ENCODE data around the gene HP. TPM values are rescaled to one million over a fixed set of nuclear protein-coding genes. Genes with fewer than 3 reads are reported as not detected.

Gene HP
- total and polyA plus RNA-seq, 2 of the 8 experiments (the other 6 are each of a cell fraction or from before 2014, with no cell fraction given) = not detected

GRCh38 chr16:72008424-72009216 lies 45.7 kb upstream of the HP start, which contains the start of gene DHODH:
DHODH (plus strand) TSS chr16:72008744; CDS start chr16:72008765, 21 bp downstream.
- Histone ChIP-seq H3K36me3 (ENCODE audit: control insufficient read depth in 2 of 4, insufficient read depth in 4 of 4, low read length in 3 of 4) (peaks cover 0 to 7% (median 4%) of the 10 kb centered on the region in 4 experiments; a peak in 3 of 8 replicates), H2BK20ac (ENCODE audit: low read length) (no peak within 1 kb of the TSS), H4K8ac (ENCODE audit: extremely low read depth, insufficient read depth, low read length) (peak within 1 kb of the TSS; percentile 93; the same call in 1 of the 2 replicates), H3K79me2 (ENCODE audit: control insufficient read depth in 1 of 2, insufficient read depth in 2 of 2, low read length in 2 of 2) (no peaks in the 10 kb centered on the region; a peak in 1 of 4 replicates), H2BK5ac (ENCODE audit: low read depth, low read length) (peak within 1 kb of the TSS; percentile 94; the same call in 1 of the 2 replicates), H3K14ac (ENCODE audit: insufficient read length) (no peak within 1 kb of the TSS), H2BK12ac (ENCODE audit: low read depth, low read length) (peak within 1 kb of the TSS; percentile 90; the same call in 1 of the 2 replicates), H3K23me2 (ENCODE audit: low read depth, low read length) (no peaks in the 10 kb centered on the region), H4K5ac (ENCODE audit: insufficient read length, low read depth, low read length) (peak within 1 kb of the TSS; percentile 57), H3K27me3 (replicated peaks in 1 of 4; ENCODE audit: control insufficient read depth in 3 of 4, extremely low read depth in 1 of 4, insufficient read depth in 3 of 4, low read length in 3 of 4) (no peaks in the 10 kb centered on the region), H3K23ac (ENCODE audit: insufficient read length) (no peak within 1 kb of the TSS), H3K56ac (replicated peaks; ENCODE audit: insufficient read length, low read depth, low read length) (peak within 1 kb of the TSS; percentile 24), H3K27ac (ENCODE audit: low read depth, low read length) (peak within 1 kb of the TSS; percentile 83; the same call in 1 of the 2 replicates), H3K4me3 (ENCODE audit: extremely low read depth in 1 of 4, insufficient read depth in 2 of 4, low read depth in 3 of 4, low read length in 4 of 4) (peak within 1 kb of the TSS; percentile 92 to 97 (median 94)), H3K79me1 (ENCODE audit: low read depth, low read length) (no peaks in the 10 kb centered on the region; the same call in 1 of the 2 replicates), H3K4me2 (ENCODE audit: insufficient read depth in 1 of 2, low read depth in 2 of 2, low read length in 2 of 2) (peak within 1 kb of the TSS; percentile 63 to 86), H3K4me1 (replicated peaks in 1 of 4; ENCODE audit: control insufficient read depth in 3 of 4, insufficient read depth in 4 of 4, low read length in 3 of 4) (no peaks in the 10 kb centered on the region), H3K9ac (replicated peaks in 1 of 4; ENCODE audit: extremely low read depth in 1 of 4, low read depth in 3 of 4, low read length in 3 of 4) (peak within 1 kb of the TSS in 3 of 4 experiments; percentile 76 to 82 (median 82); a peak in 5 of 7 replicates), H2BK15ac (ENCODE audit: low read length) (0 out of 2 replicates have a peak within 1 kb of the TSS, but pooled peaks have one; percentile 10), H2AK5ac (ENCODE audit: low read depth, low read length) (no peak within 1 kb of the TSS), H2AFZ (ENCODE audit: low read length) (peak within 1 kb of the TSS; percentile 59), H3K9me3 (ENCODE audit: insufficient read depth in 2 of 2, low read depth in 1 of 2, low read length in 1 of 2) (no peaks in the 10 kb centered on the region), H4K20me1 (replicated peaks in 1 of 2; ENCODE audit: control insufficient read depth in 1 of 2, insufficient read depth in 2 of 2, low read length in 2 of 2) (no peaks in the 10 kb centered on the region), H3K4ac (replicated peaks; ENCODE audit: insufficient read length, low read depth, low read length) (peak within 1 kb of the TSS; percentile 86), H3K18ac (ENCODE audit: extremely low read depth, low read length) (peak within 1 kb of the TSS; percentile 83), H2BK120ac (replicated peaks; ENCODE audit: low read depth, low read length) (peak within 1 kb of the TSS; percentile 45), H4K91ac (replicated peaks; ENCODE audit: insufficient read length, low read length) (peak within 1 kb of the TSS; percentile 58)
- no peak for FAIRE-seq
- DNase-seq (ENCODE audit: low read depth in 1 of 2, low spot score in 2 of 2) = peak; percentile 92 to 93
- ChIA-PET CTCF (ENCODE audit: partially characterized antibody) (no interaction called here), POLR2A (ENCODE audit: partially characterized antibody) (interaction anchor here (0.7 to 1.0 kb wide), 3 partner anchors 9 to 75 kb away, joined by 3 to 4 read pairs (median 4); partner anchors contain the start of gene PKD1L3)
- 2% methylated on average over 50 of the region's 57 CpGs; no CpG with 5 or more reads in 1 of the 2 experiments for WGBS, 2 experiments (ENCODE audit: extremely low coverage in 1 of 2, insufficient coverage in 1 of 2, insufficient read length in 1 of 2, insufficient replicate concordance in 2 of 2, low coverage in 1 of 2, low lambda C conversion rate in 2 of 2, missing lambda C conversion rate in 1 of 2)
- no peak for TF ChIP-seq RFX5 (IDR thresholded peaks at IDR 0.05; ENCODE audit: borderline replicate concordance, low read depth, low read length)
- TF ChIP-seq TEAD4 (IDR thresholded peaks at IDR 0.05; ENCODE audit: low read depth, low read length) = no peak
- peak; percentile 70 for TF ChIP-seq KDM4A (IDR thresholded peaks at IDR 0.05; ENCODE audit: low read depth, low read length, severe bottlenecking)
- peak; percentile 53; the same call in 1 of the 2 replicates for TF ChIP-seq SP4 (IDR thresholded peaks at IDR 0.05; ENCODE audit: low read length)
- TF ChIP-seq GTF2F1 (IDR thresholded peaks at IDR 0.05; ENCODE audit: borderline replicate concordance, low read depth, low read length) = no peak
- no peak for TF ChIP-seq RNF2 (IDR thresholded peaks at IDR 0.05; ENCODE audit: borderline replicate concordance, low read depth, low read length, missing control alignments, poor library complexity, severe bottlenecking)
- peak; percentile 77 for TF ChIP-seq MAX (IDR thresholded peaks at IDR 0.05)
- TF ChIP-seq TCF12 (IDR thresholded peaks at IDR 0.05; ENCODE audit: low read depth, low read length) = no peak
- no peak for TF ChIP-seq ATF3 (IDR thresholded peaks at IDR 0.05; ENCODE audit: insufficient read depth, low read depth, low read length)

All from H1 (cell line).